Measurements from ENCODE around the gene ANKRD33B. TPM values are rescaled to one million over a fixed set of nuclear protein-coding genes. Genes with fewer than 3 reads are reported as not detected.

Gene ANKRD33B
- total RNA-seq, 2 donors from 2014 or later = 4.1 to 7.4 TPM

- no peaks in the 10 kb centered on the region for H3K36me3 ChIP-seq
- intact Hi-C loops (cut with DNase I) = no loop called here
- TF ChIP-seq POLR2A (IDR thresholded peaks at IDR 0.05) = no peak
- no peak for TF ChIP-seq CTCF (IDR thresholded peaks at IDR 0.05)
- TF ChIP-seq POLR2AphosphoS5 (IDR thresholded peaks at IDR 0.05) = no peak
- no peaks in the 10 kb centered on the region for H3K27me3 ChIP-seq (replicated peaks; ENCODE audit: insufficient read depth)
- H3K4me1 ChIP-seq (replicated peaks) = peaks cover 9% of the 10 kb centered on the region
- no peak overlapping the region for H3K27ac ChIP-seq
- H3K9me3 ChIP-seq = no peaks in the 10 kb centered on the region
- WGBS = 92% methylated on average over 11 of the region's 11 CpGs
- no peak for DNase-seq (ENCODE audit: low spot score)
- no peak overlapping the region for H3K4me3 ChIP-seq
Observed at GRCh38 chr5:10540036-10540544, 23.8 kb upstream of the ANKRD33B start.

- no peak for TF ChIP-seq POLR2AphosphoS5 (IDR thresholded peaks at IDR 0.05)
- TF ChIP-seq CTCF (IDR thresholded peaks at IDR 0.05) = no peak
- TF ChIP-seq POLR2A (IDR thresholded peaks at IDR 0.05) = no peak
- H3K27me3 ChIP-seq (replicated peaks; ENCODE audit: insufficient read depth) = no peaks in the 10 kb centered on the region
Observed at GRCh38 chr5:10540951-10541646, 22.8 kb upstream of the ANKRD33B start.

DNA sequence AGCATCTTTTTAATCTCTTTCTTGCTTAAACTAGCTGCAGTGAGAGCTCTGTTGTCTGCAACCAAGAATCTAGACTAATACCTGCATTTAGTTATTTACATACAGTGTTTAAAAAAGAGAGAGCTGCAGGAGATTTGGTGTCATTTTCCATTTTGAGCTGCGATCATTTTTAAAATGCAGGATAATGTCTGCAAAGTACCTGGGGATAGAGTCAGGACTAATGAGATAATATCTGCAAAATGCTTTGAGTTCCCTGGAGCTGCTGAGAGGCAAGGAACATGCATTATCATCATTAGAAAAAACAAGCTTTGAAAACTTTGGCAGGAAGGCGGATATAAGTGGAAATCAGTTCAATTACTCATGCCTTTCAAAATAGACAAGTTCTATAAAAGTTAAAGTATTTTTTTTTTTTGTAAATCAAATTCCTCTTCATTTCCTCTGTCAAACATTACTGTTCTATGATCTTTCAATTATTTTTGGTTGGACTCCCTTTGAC, 21.8 kb upstream of the ANKRD33B start:
- H3K27me3 ChIP-seq (replicated peaks; ENCODE audit: insufficient read depth) = no peaks in the 10 kb centered on the region
- 68% methylated on average over 2 of the region's 2 CpGs for WGBS
- H3K4me1 ChIP-seq (replicated peaks) = peaks cover 9% of the 10 kb centered on the region
- DNase-seq (ENCODE audit: low spot score) = no peak
- no peaks in the 10 kb centered on the region for H3K36me3 ChIP-seq
- no peak overlapping the region for H3K27ac ChIP-seq
- intact Hi-C loops (cut with DNase I) = no loop called here
- H3K9me3 ChIP-seq = no peaks in the 10 kb centered on the region
- no peak overlapping the region for H3K4me3 ChIP-seq
- TF ChIP-seq POLR2A (IDR thresholded peaks at IDR 0.05) = no peak
- TF ChIP-seq POLR2AphosphoS5 (IDR thresholded peaks at IDR 0.05) = no peak
- no peak for TF ChIP-seq CTCF (IDR thresholded peaks at IDR 0.05)

More at GRCh38 chr5:10540951-10541646, 22.8 kb upstream of the ANKRD33B start:
- no peak overlapping the region for H3K4me3 ChIP-seq
- DNase-seq (ENCODE audit: low spot score) = no peak
- 84% methylated on average over 13 of the region's 13 CpGs for WGBS
- intact Hi-C loops (cut with DNase I) = no loop called here
- H3K36me3 ChIP-seq = no peaks in the 10 kb centered on the region
- H3K9me3 ChIP-seq = no peaks in the 10 kb centered on the region
- H3K27ac ChIP-seq = no peak overlapping the region
- H3K4me1 ChIP-seq (replicated peaks) = peaks cover 9% of the 10 kb centered on the region

GRCh38 chr5:10543585-10544040, 20.3 kb upstream of the ANKRD33B start:
- H3K36me3 ChIP-seq = no peaks in the 10 kb centered on the region
- WGBS = 24% methylated on average over 7 of the region's 7 CpGs

More at GRCh38 chr5:10543585-10544040, 20.3 kb upstream of the ANKRD33B start:
- no peak for DNase-seq (ENCODE audit: low spot score)
- Histone ChIP-seq H3K27me3 (replicated peaks; ENCODE audit: insufficient read depth) (no peaks in the 10 kb centered on the region), H3K4me1 (replicated peaks) (peaks cover 2% of the 10 kb centered on the region), H3K4me3 (no peak overlapping the region), H3K9me3 (no peaks in the 10 kb centered on the region), H3K27ac (no peak overlapping the region)
- intact Hi-C loops (cut with DNase I) = no loop called here
- TF ChIP-seq POLR2AphosphoS5 (IDR thresholded peaks at IDR 0.05) (no peak), CTCF (IDR thresholded peaks at IDR 0.05) (no peak), POLR2A (IDR thresholded peaks at IDR 0.05) (no peak)
